ENCODE data around the gene BTBD7.

Gene BTBD7

DNA sequence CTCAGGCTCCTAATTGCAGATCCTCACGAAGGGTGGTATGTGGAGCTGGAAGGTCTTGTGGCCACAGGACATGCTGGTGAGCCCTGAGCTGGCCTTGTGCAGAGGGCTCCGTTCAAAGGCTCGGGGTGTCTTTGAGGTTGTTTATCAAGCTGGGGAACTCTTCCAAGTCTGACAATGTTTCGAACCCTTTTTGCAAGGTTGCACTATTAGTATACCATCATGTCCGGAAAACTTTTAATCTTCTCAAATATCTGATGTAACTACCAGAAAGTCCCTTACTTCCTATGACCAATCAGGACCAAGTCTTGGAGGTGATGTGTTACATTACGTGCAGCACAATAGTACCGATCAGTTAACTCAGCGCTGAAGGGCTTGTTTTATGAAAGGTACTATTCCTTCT is 104.3 kb downstream of the BTBD7 start:
- TF ChIP-seq SIN3A (IDR thresholded peaks at IDR 0.05; ENCODE audit: borderline replicate concordance, insufficient read depth, low read length), result no peak
- no peak for TF ChIP-seq FOXP2 (optimal IDR thresholded peaks at IDR 0.05; ENCODE audit: borderline replicate concordance, extremely low read depth, extremely low read length, insufficient read depth)
- TF ChIP-seq TAF1 (IDR thresholded peaks at IDR 0.05; ENCODE audit: borderline replicate concordance, insufficient read depth, low read length), result no peak
- TF ChIP-seq, protein P1, sequence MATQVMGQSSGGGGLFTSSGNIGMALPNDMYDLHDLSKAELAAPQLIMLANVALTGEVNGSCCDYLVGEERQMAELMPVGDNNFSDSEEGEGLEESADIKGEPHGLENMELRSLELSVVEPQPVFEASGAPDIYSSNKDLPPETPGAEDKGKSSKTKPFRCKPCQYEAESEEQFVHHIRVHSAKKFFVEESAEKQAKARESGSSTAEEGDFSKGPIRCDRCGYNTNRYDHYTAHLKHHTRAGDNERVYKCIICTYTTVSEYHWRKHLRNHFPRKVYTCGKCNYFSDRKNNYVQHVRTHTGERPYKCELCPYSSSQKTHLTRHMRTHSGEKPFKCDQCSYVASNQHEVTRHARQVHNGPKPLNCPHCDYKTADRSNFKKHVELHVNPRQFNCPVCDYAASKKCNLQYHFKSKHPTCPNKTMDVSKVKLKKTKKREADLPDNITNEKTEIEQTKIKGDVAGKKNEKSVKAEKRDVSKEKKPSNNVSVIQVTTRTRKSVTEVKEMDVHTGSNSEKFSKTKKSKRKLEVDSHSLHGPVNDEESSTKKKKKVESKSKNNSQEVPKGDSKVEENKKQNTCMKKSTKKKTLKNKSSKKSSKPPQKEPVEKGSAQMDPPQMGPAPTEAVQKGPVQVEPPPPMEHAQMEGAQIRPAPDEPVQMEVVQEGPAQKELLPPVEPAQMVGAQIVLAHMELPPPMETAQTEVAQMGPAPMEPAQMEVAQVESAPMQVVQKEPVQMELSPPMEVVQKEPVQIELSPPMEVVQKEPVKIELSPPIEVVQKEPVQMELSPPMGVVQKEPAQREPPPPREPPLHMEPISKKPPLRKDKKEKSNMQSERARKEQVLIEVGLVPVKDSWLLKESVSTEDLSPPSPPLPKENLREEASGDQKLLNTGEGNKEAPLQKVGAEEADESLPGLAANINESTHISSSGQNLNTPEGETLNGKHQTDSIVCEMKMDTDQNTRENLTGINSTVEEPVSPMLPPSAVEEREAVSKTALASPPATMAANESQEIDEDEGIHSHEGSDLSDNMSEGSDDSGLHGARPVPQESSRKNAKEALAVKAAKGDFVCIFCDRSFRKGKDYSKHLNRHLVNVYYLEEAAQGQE (IDR thresholded peaks at IDR 0.05; ENCODE audit: insufficient read depth in 1 of 2, low read depth in 2 of 2, low read length in 2 of 2), result no peak
- no peak for TF ChIP-seq POLR2AphosphoS5 (IDR thresholded peaks at IDR 0.05; ENCODE audit: low read depth, low read length)

DNA sequence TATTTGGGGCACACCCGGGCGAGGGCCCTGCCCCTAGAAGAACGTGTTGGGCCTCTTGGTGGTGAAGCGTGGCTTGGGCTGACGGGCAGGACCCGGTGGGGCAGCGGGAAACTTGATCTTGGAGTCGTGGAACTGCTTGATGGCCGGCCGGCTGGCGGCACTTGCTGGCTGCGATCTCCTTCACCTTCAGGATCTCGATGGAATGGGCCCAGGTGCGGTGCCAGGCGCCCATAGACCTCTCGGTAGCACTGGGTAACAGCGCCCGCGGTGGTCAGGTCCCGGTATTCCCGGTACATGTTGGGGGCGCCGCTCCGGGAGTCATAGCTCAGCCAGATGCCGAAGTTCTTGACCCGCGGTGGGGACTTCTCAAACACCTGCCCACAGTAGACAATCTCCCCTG is 109.3 kb downstream of the BTBD7 start:
- no peak for TF ChIP-seq TAF1 (IDR thresholded peaks at IDR 0.05; ENCODE audit: borderline replicate concordance, insufficient read depth, low read length)
- TF ChIP-seq, protein P1 (IDR thresholded peaks at IDR 0.05; ENCODE audit: insufficient read depth in 1 of 2, low read depth in 2 of 2, low read length in 2 of 2), result no peak
- TF ChIP-seq SIN3A (IDR thresholded peaks at IDR 0.05; ENCODE audit: borderline replicate concordance, insufficient read depth, low read length), result no peak
- no peak for TF ChIP-seq FOXP2 (optimal IDR thresholded peaks at IDR 0.05; ENCODE audit: borderline replicate concordance, extremely low read depth, extremely low read length, insufficient read depth)
- TF ChIP-seq POLR2AphosphoS5 (IDR thresholded peaks at IDR 0.05; ENCODE audit: low read depth, low read length), result no peak

DNA sequence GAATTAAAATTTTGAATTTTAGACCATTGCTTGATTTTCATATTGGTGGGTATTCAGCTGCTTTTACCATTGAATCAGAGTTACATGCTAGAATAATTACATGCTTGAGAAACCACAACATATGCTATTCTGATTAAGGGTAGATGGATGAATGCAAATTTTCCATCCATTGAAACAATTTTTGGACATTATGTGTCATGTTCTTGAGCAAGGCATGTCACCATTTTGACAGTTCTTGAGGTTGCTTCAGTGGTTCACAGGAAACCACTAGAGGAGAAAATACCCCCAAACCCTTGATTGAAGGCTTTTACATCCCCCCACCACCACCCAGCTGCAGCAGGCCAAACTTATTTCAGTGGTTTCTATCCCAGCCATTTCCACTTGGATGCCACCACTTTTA is 112.3 kb downstream of the BTBD7 start:
- TF ChIP-seq TAF1 (IDR thresholded peaks at IDR 0.05; ENCODE audit: borderline replicate concordance, insufficient read depth, low read length), result no peak
- TF ChIP-seq POLR2AphosphoS5 (IDR thresholded peaks at IDR 0.05; ENCODE audit: low read depth, low read length), result no peak
- TF ChIP-seq SIN3A (IDR thresholded peaks at IDR 0.05; ENCODE audit: borderline replicate concordance, insufficient read depth, low read length), result no peak
- no peak for TF ChIP-seq FOXP2 (optimal IDR thresholded peaks at IDR 0.05; ENCODE audit: borderline replicate concordance, extremely low read depth, extremely low read length, insufficient read depth)
- TF ChIP-seq, protein P1 (IDR thresholded peaks at IDR 0.05; ENCODE audit: insufficient read depth in 1 of 2, low read depth in 2 of 2, low read length in 2 of 2), result no peak

DNA sequence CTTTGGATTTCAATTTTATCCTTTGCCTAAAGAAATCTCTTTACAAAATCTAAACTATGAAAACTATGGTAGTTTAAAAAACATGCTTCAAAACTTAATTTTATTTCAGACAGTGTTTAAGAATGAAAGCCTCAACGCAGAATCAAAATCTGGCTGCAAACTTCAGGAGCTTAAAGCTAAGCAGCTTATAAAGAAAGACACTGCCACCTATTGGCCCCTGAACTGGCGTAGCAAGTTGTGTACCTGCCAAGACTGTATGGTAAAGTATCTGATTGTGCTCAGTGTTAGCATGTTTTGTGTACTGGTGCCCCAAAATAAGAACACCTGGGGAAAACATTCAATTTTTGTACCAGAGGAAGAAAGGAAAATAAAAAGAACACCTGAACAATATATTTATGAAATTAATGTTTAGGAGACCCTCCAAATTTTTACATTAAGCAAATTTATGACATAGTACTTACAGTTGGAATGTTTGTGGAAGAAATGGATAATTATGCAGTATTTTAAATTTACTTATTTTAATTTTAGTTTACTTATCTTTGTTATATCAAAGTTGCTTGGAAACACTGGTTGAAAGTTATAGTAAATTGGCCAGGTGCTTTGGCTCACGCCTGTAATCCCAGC is 113.6 kb downstream of the BTBD7 start:
- TF ChIP-seq TAF1 (IDR thresholded peaks at IDR 0.05; ENCODE audit: borderline replicate concordance, insufficient read depth, low read length) (no peak), FOXP2 (optimal IDR thresholded peaks at IDR 0.05; ENCODE audit: borderline replicate concordance, extremely low read depth, extremely low read length, insufficient read depth) (no peak), POLR2AphosphoS5 (IDR thresholded peaks at IDR 0.05; ENCODE audit: low read depth, low read length) (no peak), SIN3A (IDR thresholded peaks at IDR 0.05; ENCODE audit: borderline replicate concordance, insufficient read depth, low read length) (no peak)
- TF ChIP-seq, protein P1 (IDR thresholded peaks at IDR 0.05; ENCODE audit: insufficient read depth in 1 of 2, low read depth in 2 of 2, low read length in 2 of 2), result no peak
